Progenitor cell of endocrine pancreas (in vitro differentiated cells): ENCODE results near the gene NSUN7. TPM values are rescaled to one million over a fixed set of nuclear protein-coding genes. Genes with fewer than 3 reads are reported as not detected.

Experiments
- DNase-seq: peaks from one replicate; pipeline ENCODE4 v3.0.0; 2021; ENCODE audit warnings: low spot score; ENCODE audit not compliant: unreplicated experiment
- H3K27ac Mint-ChIP-seq: 2 replicates; pipeline ENCODE4 v1.8.0; 2021; ENCODE audit warnings: mild to moderate bottlenecking, moderate library complexity, mixed read lengths
- H3K27me3 Mint-ChIP-seq: 2 replicates; pipeline ENCODE4 v1.8.0; 2021; ENCODE audit warnings: mixed read lengths
- H3K36me3 Mint-ChIP-seq: 2 replicates; pipeline ENCODE4 v1.8.0; 2022; ENCODE audit warnings: mixed read lengths; ENCODE audit not compliant: insufficient read depth
- H3K4me1 Mint-ChIP-seq: 2 replicates; pipeline ENCODE4 v1.8.0; 2021; ENCODE audit warnings: low read depth, mixed read lengths
- H3K4me3 Mint-ChIP-seq: 2 replicates; pipeline ENCODE4 v1.8.0; 2021; ENCODE audit warnings: low read depth, mild to moderate bottlenecking, moderate library complexity, mixed read lengths
- H3K9me3 Mint-ChIP-seq: 2 replicates; pipeline ENCODE4 v1.8.0; 2021; ENCODE audit warnings: low read depth, mixed read lengths
- total RNA-seq: library from RNA; stranded (reverse); gene quantifications from 2 replicates; pipeline ENCODE4 v1.2.1, GENCODE V29; 2021
- TF ChIP-seq, protein P1 (sequence below): fragments of 200-600 bp; sonication (generic); IDR thresholded peaks from one replicate; pipeline ENCODE4 v1.5.0; 2021; ENCODE audit warnings: antibody characterized with exemption, mild to moderate bottlenecking; ENCODE audit not compliant: unreplicated experiment

The NSUN7 gene
- total RNA-seq, 1 donor from 2014 or later = 17.5 TPM

DNA sequence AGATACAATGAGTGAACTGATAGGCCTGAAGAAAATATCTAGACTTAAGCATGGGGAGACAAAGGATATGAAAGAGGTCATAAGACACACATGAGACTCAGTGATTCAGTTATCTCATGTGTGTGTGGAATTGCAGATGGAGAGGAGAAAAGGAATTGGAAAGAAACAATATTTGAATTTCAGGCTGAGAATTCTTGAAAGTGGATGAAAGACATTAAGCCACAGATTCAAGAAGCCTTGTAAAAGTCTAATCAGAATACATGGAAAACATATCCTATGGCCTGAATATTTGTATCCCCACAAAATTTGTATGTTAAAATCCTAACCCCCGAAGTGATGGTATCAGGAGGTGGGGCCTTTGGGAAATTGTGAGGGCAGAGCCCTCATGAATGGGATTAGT is 28.3 kb downstream of the NSUN7 start:
- Mint-ChIP-seq H3K27ac (no peak overlapping the region), H3K27me3 (no peaks in the 10 kb centered on the region), H3K4me3 (no peak overlapping the region), H3K9me3 (peaks cover 4% of the 10 kb centered on the region), H3K36me3 (peaks cover 25% of the 10 kb centered on the region), H3K4me1 (no peaks in the 10 kb centered on the region)
- TF ChIP-seq, protein P1, sequence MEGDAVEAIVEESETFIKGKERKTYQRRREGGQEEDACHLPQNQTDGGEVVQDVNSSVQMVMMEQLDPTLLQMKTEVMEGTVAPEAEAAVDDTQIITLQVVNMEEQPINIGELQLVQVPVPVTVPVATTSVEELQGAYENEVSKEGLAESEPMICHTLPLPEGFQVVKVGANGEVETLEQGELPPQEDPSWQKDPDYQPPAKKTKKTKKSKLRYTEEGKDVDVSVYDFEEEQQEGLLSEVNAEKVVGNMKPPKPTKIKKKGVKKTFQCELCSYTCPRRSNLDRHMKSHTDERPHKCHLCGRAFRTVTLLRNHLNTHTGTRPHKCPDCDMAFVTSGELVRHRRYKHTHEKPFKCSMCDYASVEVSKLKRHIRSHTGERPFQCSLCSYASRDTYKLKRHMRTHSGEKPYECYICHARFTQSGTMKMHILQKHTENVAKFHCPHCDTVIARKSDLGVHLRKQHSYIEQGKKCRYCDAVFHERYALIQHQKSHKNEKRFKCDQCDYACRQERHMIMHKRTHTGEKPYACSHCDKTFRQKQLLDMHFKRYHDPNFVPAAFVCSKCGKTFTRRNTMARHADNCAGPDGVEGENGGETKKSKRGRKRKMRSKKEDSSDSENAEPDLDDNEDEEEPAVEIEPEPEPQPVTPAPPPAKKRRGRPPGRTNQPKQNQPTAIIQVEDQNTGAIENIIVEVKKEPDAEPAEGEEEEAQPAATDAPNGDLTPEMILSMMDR = no peak
- no peak for DNase-seq

DNA sequence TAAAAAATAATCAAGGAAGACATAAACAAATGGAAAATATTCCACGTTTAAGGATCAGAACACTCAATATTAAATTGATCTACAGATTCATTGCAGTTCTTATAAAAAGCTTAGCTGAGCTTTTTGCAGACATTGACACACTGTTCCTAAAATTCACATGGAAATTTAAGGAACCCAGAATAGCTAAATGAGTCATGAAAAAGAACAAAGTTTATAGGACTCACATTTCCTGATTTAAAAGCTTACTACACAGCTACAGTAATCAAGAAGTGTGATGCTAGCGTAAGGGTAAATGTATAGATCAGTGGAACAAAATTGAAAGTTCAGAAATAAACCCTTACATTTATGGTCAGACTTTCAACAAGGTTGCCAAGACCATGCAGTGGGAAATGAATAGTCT is 33.1 kb downstream of the NSUN7 start:
- Mint-ChIP-seq H3K27ac (no peak overlapping the region), H3K27me3 (no peaks in the 10 kb centered on the region), H3K9me3 (peaks cover 3% of the 10 kb centered on the region), H3K36me3 (peaks cover 21% of the 10 kb centered on the region), H3K4me1 (no peaks in the 10 kb centered on the region), H3K4me3 (no peak overlapping the region)
- no peak for DNase-seq
- TF ChIP-seq, protein P1 = no peak

DNA sequence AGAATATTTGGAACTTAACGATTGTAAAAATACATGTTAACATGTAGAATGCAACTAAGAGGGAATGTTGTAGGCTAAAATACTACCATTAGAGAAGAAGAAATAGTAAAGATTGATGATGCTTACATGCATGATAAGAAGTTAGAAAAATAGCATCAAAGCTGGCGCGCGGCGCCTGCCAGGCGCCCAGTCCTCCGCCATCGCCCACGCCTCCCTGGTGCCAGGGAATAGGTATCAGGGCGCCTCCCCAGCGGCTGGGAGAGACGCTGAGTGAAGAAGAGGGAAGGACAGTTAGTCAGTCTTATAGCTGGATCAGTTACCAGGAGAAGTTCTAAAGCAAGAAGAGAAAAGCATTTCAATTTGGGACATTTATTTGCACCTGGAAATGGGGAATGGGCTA is 36.0 kb downstream of the NSUN7 start:
- Mint-ChIP-seq H3K36me3 (peaks cover 10% of the 10 kb centered on the region), H3K9me3 (no peaks in the 10 kb centered on the region), H3K27ac (no peak overlapping the region), H3K27me3 (no peaks in the 10 kb centered on the region), H3K4me1 (no peaks in the 10 kb centered on the region), H3K4me3 (no peak overlapping the region)
- no peak for DNase-seq
- TF ChIP-seq, protein P1 = no peak

DNA sequence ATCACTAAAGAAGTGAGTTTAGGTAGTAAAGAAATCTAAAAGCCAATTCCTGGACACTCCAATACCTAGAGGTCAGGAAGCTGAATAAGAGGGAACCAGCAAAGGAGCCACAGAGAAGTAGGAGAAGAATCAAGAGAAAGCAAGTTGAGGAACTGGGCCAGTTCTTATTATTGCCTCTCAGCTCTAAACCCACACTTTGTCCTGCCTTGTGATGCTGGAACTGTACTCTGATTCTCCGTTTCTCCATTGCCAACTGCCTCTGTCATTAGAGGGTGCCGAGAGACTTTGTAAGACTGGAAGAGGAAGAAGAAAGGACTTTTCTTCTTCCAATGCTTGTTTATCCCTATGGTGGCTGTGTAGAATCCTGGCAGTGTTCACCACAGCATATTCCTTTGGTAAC is 38.6 kb downstream of the NSUN7 start:
- H3K9me3 Mint-ChIP-seq = peaks cover 4% of the 10 kb centered on the region
- no peaks in the 10 kb centered on the region for H3K4me1 Mint-ChIP-seq
- H3K4me3 Mint-ChIP-seq = no peak overlapping the region
- H3K27ac Mint-ChIP-seq = no peak overlapping the region
- TF ChIP-seq, protein P1 = no peak
- H3K27me3 Mint-ChIP-seq = no peaks in the 10 kb centered on the region
- DNase-seq = no peak
- peaks cover 8% of the 10 kb centered on the region for H3K36me3 Mint-ChIP-seq

DNA sequence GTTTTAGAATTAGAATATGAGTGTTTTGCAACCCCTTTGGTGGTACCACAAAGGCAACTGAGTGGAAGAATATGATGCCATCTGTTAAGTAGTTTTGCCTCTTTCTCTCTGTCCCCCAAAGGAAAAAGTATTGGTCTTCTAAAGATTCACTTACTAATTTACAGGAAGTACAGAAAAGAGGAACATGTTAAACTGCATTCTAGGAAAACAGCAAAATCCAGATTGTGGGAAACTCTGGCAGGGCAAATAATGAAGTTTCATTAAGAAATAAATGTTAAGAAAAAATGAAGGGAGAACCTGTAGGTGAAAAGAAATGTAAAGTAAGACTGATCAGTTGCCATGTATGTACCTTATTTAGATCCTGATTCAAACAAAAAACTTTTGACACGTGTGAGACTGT is 39.3 kb downstream of the NSUN7 start:
- no peak for DNase-seq
- H3K4me1 Mint-ChIP-seq = no peaks in the 10 kb centered on the region
- no peaks in the 10 kb centered on the region for H3K27me3 Mint-ChIP-seq
- TF ChIP-seq, protein P1 = no peak
- H3K4me3 Mint-ChIP-seq = no peak overlapping the region
- peaks cover 4% of the 10 kb centered on the region for H3K9me3 Mint-ChIP-seq
- no peak overlapping the region for H3K27ac Mint-ChIP-seq
- peaks cover 3% of the 10 kb centered on the region for H3K36me3 Mint-ChIP-seq
